H1 (cell line): ENCODE data around the gene ZDHHC8. TPM values are rescaled to one million over a fixed set of nuclear protein-coding genes. Genes with fewer than 3 reads are reported as not detected.

Experiments used
- EGR1 ChIP-seq: IDR thresholded peaks from 2 replicates; pipeline ENCODE4 v1.6.1; 2011; ENCODE audit warnings: low read depth, low read length, borderline replicate concordance
- PHF8 ChIP-seq: fragments of 200-600 bp; sonication (generic); conservative IDR thresholded peaks from 2 replicates; pipeline ENCODE4 v1.7.1; 2012; ENCODE audit warnings: low read depth, mild to moderate bottlenecking, inconsistent platforms, low read length, moderate library complexity
- POLR2A ChIP-seq, 2 experiments: IDR thresholded peaks; 1 replicate in 1 of 2; 2 replicates in 1 of 2; pipeline ENCODE4 v1.6.1; 2011; ENCODE audit warnings: low read depth in 2 of 2, low read length in 2 of 2, mild to moderate bottlenecking in 2 of 2; ENCODE audit errors: control extremely low read depth in 1 of 2
- POLR2AphosphoS5 ChIP-seq: IDR thresholded peaks from 2 replicates; pipeline ENCODE4 v1.6.1; 2011; ENCODE audit warnings: low read depth, low read length
- RNF2 ChIP-seq: fragments of 200-900, 300-1000 bp; sonication (generic); IDR thresholded peaks from 2 replicates; pipeline ENCODE4 v1.7.1; 2016; ENCODE audit warnings: borderline replicate concordance, low read depth, mild to moderate bottlenecking, antibody characterized with exemption, low read length; ENCODE audit not compliant: poor library complexity, severe bottlenecking; ENCODE audit errors: missing control alignments
- polyA plus RNA-seq, 7 experiments: library from polyadenylated mRNA; depleted of rRNA in 3 of 7; stranded (reverse) in 5 of 7; unstranded in 2 of 7; fragments of >200 nt in 5 of 7; fragments of 200-250 nt in 2 of 7; gene quantifications; 1 replicate in 5 of 7; 2 replicates in 1 of 7; 4 replicates in 1 of 7; pipeline versions ENCODE4 v1.2.1 to v1.2.3, GENCODE V29; 2011 to 2013; ENCODE audit warnings: missing spikeins in 2 of 7, mixed read lengths in 2 of 7
- total RNA-seq: library from RNA; stranded (reverse); fragmentation: NEBNext Ultra II Directional; extraction: Animal tissue kit (Norgen Biotek cat#: 25700); gene quantifications from 2 replicates; pipeline ENCODE4 v1.2.1, GENCODE V29; 2021

The ZDHHC8 gene
- total and polyA plus RNA-seq, 2 of the 8 experiments (the other 6 are each of a cell fraction or from before 2014, with no cell fraction given) = 18.6 to 65.6 TPM

- TF ChIP-seq PHF8 (0 out of 2 replicates have a peak, but pooled peaks have one; percentile 28), POLR2A (IDR thresholded peaks at IDR 0.05; ENCODE audit: control extremely low read depth in 1 of 2, low read depth in 2 of 2, low read length in 2 of 2) (peak; percentile 49 to 57), EGR1 (peak; percentile 32; the same call in 1 of the 2 replicates), RNF2 (no peak), POLR2AphosphoS5 (peak; percentile 58; the same call in 1 of the 2 replicates)
These were observed 13.8 kb upstream of the ZDHHC8 start (continued) for GRCh38 chr22:20117633-20118299.
